ENCODE data around the gene MED31. TPM values are rescaled to one million over a fixed set of nuclear protein-coding genes. Genes with fewer than 3 reads are reported as not detected.
"Not testable (repeated sequence)": the region's sequence is repeated elsewhere in the genome, so short reads cannot be mapped to it uniquely, and the experiment has no call there.

The MED31 gene
- total RNA-seq, 2 donors from 2014 or later = 8.3 to 10.7 TPM

GRCh38 chr17:6596511-6596910, 54.9 kb downstream of the MED31 start:
- intact Hi-C loops (cut with DNase I) = no loop called here
- WGBS = 71% methylated on average over 2 of the region's 2 CpGs
- TF ChIP-seq POLR2AphosphoS5 (IDR thresholded peaks at IDR 0.05) (no peak), POLR2A (IDR thresholded peaks at IDR 0.05) (no peak)
- TF ChIP-seq, protein P1, sequence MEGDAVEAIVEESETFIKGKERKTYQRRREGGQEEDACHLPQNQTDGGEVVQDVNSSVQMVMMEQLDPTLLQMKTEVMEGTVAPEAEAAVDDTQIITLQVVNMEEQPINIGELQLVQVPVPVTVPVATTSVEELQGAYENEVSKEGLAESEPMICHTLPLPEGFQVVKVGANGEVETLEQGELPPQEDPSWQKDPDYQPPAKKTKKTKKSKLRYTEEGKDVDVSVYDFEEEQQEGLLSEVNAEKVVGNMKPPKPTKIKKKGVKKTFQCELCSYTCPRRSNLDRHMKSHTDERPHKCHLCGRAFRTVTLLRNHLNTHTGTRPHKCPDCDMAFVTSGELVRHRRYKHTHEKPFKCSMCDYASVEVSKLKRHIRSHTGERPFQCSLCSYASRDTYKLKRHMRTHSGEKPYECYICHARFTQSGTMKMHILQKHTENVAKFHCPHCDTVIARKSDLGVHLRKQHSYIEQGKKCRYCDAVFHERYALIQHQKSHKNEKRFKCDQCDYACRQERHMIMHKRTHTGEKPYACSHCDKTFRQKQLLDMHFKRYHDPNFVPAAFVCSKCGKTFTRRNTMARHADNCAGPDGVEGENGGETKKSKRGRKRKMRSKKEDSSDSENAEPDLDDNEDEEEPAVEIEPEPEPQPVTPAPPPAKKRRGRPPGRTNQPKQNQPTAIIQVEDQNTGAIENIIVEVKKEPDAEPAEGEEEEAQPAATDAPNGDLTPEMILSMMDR (IDR thresholded peaks at IDR 0.05) = no peak
- Histone ChIP-seq H3K9me3 (no peaks in the 10 kb centered on the region), H3K4me1 (replicated peaks) (no peaks in the 10 kb centered on the region), H3K4me3 (no peak overlapping the region), H3K27ac (no peak overlapping the region), H3K27me3 (replicated peaks; ENCODE audit: insufficient read depth) (no peaks in the 10 kb centered on the region), H3K36me3 (peaks cover 0 to 6% of the 10 kb centered on the region in 2 donors)
- no peak for DNase-seq (ENCODE audit: low spot score)

DNA sequence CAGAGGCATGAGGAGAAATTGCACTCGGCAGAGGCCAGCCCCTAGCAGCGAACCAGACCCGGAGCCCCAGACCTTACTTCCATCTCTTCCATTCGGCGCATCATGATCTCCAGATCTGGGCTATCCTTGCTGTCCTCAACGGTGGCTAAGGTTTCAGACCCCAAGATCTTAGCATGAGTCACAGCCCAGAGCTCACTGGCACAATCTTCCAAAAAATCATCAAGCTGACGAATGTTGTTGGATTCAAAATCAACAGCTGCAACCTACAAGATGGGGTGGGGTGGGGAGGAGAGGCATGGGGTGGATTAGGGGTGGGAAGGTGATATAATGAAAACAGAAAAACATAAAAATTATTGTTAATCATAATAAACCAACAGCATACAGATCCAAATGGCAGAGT, 55.3 kb downstream of the MED31 start:
- intact Hi-C loops (cut with DNase I) = no loop called here
- Histone ChIP-seq H3K4me1 (replicated peaks) (no peaks in the 10 kb centered on the region), H3K36me3 (peaks cover 0 to 6% of the 10 kb centered on the region in 2 donors), H3K9me3 (no peaks in the 10 kb centered on the region), H3K4me3 (no peak overlapping the region), H3K27ac (no peak overlapping the region), H3K27me3 (replicated peaks; ENCODE audit: insufficient read depth) (no peaks in the 10 kb centered on the region)
- TF ChIP-seq POLR2A (IDR thresholded peaks at IDR 0.05) (no peak), POLR2AphosphoS5 (IDR thresholded peaks at IDR 0.05) (no peak)
- TF ChIP-seq, protein P1 (IDR thresholded peaks at IDR 0.05) = no peak
- DNase-seq (ENCODE audit: low spot score) = no peak
- 94% methylated on average over 7 of the region's 7 CpGs for WGBS

DNA sequence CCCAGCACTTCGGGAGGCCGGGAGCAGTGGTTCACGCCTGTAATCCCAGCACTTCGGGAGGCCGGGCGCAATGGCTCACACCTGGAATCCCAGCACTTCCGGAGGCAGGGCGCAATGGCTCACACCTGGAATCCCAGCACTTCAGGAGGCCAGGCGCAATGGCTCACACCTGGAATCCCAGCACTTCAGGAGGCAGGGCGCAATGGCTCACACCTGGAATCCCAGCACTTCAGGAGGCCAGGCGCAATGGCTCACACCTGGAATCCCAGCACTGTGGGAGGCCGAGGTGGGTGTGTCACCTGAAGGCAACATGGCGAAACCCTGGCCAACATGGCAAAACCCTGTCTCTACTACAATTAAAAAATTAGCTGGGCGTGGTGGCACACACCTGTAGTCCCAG, 58.0 kb downstream of the MED31 start:
- DNase-seq (ENCODE audit: low spot score); H3K9me3 ChIP-seq; H3K4me3 ChIP-seq; H3K27ac ChIP-seq; H3K36me3 ChIP-seq; H3K27me3 ChIP-seq (replicated peaks; ENCODE audit: insufficient read depth); H3K4me1 ChIP-seq (replicated peaks); intact Hi-C loops (cut with DNase I): not testable (repeated sequence)
- whole genome bisulfite sequencing = 92% methylated on average over 14 of the region's 14 CpGs

Small RNA genes within 50 kb of the gene (microRNA-seq; reads per million reads assigned to microRNA genes)
- not detected for gene MIR4520-1
- gene MIR4520-2 = not detected

Small RNA genes within 50 kb of the gene (small RNA-seq; reads per million reads assigned to genes)
- gene MIR4520-1 (0.40 to 0.84 reads per million in 2 donors), gene RNA5SP435 (0.75 to 2.7 reads per million in 2 donors)

Other genes starting within 250 kb of the MED31 start
- not detected for gene AIPL1, start 216.5 kb downstream of the MED31 start, total RNA-seq
- gene PIMREG, start 207.2 kb downstream of the MED31 start, total RNA-seq = 1 to 10 TPM in 1 of 2 donors, under 1 TPM in 1; 0.45 to 4.9 TPM
- gene PITPNM3, start 95.0 kb downstream of the MED31 start, total RNA-seq = 1 to 10 TPM; 5.3 to 7.9 TPM
- gene KIAA0753, start 10.9 kb downstream of the MED31 start, total RNA-seq = 10 to 100 TPM; 17.2 to 28.3 TPM
- gene TXNDC17, start 10.5 kb downstream of the MED31 start, total RNA-seq = 100 to 1,000 TPM; 111 to 220 TPM
- 1 to 10 TPM; 3.5 to 6.1 TPM for gene C17orf100, start 157 bp upstream of the MED31 start, total RNA-seq
- 1 to 10 TPM; 1.1 to 1.6 TPM for gene SLC13A5, start 61.8 kb upstream of the MED31 start, total RNA-seq
- gene XAF1, start 104.4 kb upstream of the MED31 start, total RNA-seq = 10 to 100 TPM; 10.4 to 21.8 TPM
- gene FBXO39, start 124.6 kb upstream of the MED31 start, total RNA-seq = 1 to 10 TPM; 2.5 to 3.6 TPM
- gene TEKT1, start 180.1 kb upstream of the MED31 start, total RNA-seq = 1 to 10 TPM in 1 of 2 donors, not detected in 1; 1.4 TPM